Endodermal cell (in vitro differentiated cells): ENCODE results near the gene SULT1A1. TPM values are rescaled to one million over a fixed set of nuclear protein-coding genes. Genes with fewer than 3 reads are reported as not detected.

Experiments
- DNase-seq: peaks from one replicate; pipeline ENCODE4 v3.0.0-alpha.2; 2017
- H3K27ac ChIP-seq: 2 replicates; pipeline ENCODE4 v1.5.1; 2013; ENCODE audit warnings: mild to moderate bottlenecking, low read depth, low read length, moderate library complexity
- H3K27me3 ChIP-seq: 2 replicates; pipeline ENCODE4 v1.6.1; 2013; ENCODE audit warnings: mild to moderate bottlenecking, low read length, moderate library complexity; ENCODE audit not compliant: insufficient read depth, control insufficient read depth, poor library complexity, severe bottlenecking
- H3K36me3 ChIP-seq: 2 replicates; pipeline ENCODE4 v1.7.0; 2013; ENCODE audit warnings: mild to moderate bottlenecking, low read length, moderate library complexity; ENCODE audit not compliant: control insufficient read depth, insufficient read depth
- H3K4me1 ChIP-seq: one replicate; pipeline ENCODE4 v1.7.0; 2013; ENCODE audit warnings: low read length; ENCODE audit not compliant: control insufficient read depth, insufficient read depth
- H3K4me3 ChIP-seq: 2 replicates; pipeline ENCODE4 v1.5.1; 2013; ENCODE audit warnings: mild to moderate bottlenecking, low read length, moderate library complexity
- H3K9ac ChIP-seq: 2 replicates; pipeline ENCODE4 v1.6.1; 2013; ENCODE audit warnings: mild to moderate bottlenecking, low read length, moderate library complexity; ENCODE audit not compliant: poor library complexity, severe bottlenecking; ENCODE audit errors: extremely low read depth
- H3K9me3 ChIP-seq: 2 replicates; pipeline ENCODE4 v1.6.1; 2013; ENCODE audit warnings: mild to moderate bottlenecking, low read length, moderate library complexity; ENCODE audit not compliant: control insufficient read depth
- H3K27ac Mint-ChIP-seq: 2 replicates; pipeline ENCODE4 v1.8.0; 2020; ENCODE audit warnings: mixed read lengths
- H3K27me3 Mint-ChIP-seq: 2 replicates; pipeline ENCODE4 v1.8.0; 2021; ENCODE audit warnings: mild to moderate bottlenecking, mixed read lengths; ENCODE audit not compliant: insufficient read depth
- H3K36me3 Mint-ChIP-seq: 2 replicates; pipeline ENCODE4 v1.8.0; 2020; ENCODE audit warnings: low read depth, mixed read lengths
- H3K4me1 Mint-ChIP-seq: 2 replicates; pipeline ENCODE4 v1.8.0; 2020; ENCODE audit warnings: mixed read lengths
- H3K4me3 Mint-ChIP-seq: 2 replicates; pipeline ENCODE4 v1.8.0; 2020; ENCODE audit warnings: mild to moderate bottlenecking, moderate library complexity, mixed read lengths
- H3K9me3 Mint-ChIP-seq: 2 replicates; pipeline ENCODE4 v1.8.0; 2020; ENCODE audit warnings: mild to moderate bottlenecking, mixed read lengths
- WGBS, 2 experiments: methylation state at CpG; one replicate each; pipeline versions ENCODE4 v1.1.5 to v1.1.7; 2013; ENCODE audit warnings: missing lambda C conversion rate in 2 of 2, mixed read lengths in 1 of 2; ENCODE audit not compliant: insufficient coverage in 1 of 2, insufficient read length in 1 of 2; 5-methylcytosine and 5-hydroxymethylcytosine counted together
- total RNA-seq, 2 donors: library from RNA; stranded (reverse); fragmentation: NEBNext Ultra II Directional in 1 of 2; extraction: Animal tissue kit (Norgen Biotek cat#: 25700) in 1 of 2; gene quantifications; 2 replicates in 1 of 2; 3 replicates in 1 of 2; pipeline ENCODE4 v1.2.1, GENCODE V29; 2021
- TF ChIP-seq, protein P1 (sequence below): fragments of 200-600 bp; sonication (generic); conservative IDR thresholded peaks from 2 replicates; pipeline ENCODE4 v1.5.0; 2021; ENCODE audit warnings: antibody characterized with exemption, mild to moderate bottlenecking

SULT1A1 gene
- total RNA-seq, 2 donors from 2014 or later = 4.3 to 7.2 TPM

DNA sequence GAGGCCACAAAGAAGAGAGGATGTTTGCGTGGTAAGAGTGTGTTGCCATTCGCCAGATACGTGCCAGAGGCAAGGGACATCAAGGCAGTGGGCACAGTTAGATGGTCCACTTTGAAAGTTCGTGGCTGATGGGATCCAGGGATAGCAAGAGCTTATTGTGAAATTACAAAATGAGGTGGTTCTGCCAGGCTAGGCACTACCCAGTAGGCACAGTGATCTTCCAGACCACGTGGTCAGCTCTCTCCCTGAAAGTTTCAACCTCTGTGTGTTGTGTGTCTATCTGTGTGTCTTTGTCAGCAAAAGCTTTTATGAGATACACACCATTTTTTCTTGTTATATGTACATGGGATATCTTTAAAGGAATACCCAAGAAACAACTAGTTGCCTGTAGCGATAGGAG is 46.6 kb downstream of the SULT1A1 start:
- Histone ChIP-seq H3K27ac (no peak overlapping the region), H3K36me3 (peaks cover 9% of the 10 kb centered on the region), H3K4me1 (no peaks in the 10 kb centered on the region), H3K9me3 (peaks cover 9% of the 10 kb centered on the region), H3K27me3 (no peaks in the 10 kb centered on the region), H3K9ac (no peak overlapping the region), H3K4me3 (no peak overlapping the region)
- no peak overlapping the region for H3K4me3 Mint-ChIP-seq
- TF ChIP-seq, protein P1, sequence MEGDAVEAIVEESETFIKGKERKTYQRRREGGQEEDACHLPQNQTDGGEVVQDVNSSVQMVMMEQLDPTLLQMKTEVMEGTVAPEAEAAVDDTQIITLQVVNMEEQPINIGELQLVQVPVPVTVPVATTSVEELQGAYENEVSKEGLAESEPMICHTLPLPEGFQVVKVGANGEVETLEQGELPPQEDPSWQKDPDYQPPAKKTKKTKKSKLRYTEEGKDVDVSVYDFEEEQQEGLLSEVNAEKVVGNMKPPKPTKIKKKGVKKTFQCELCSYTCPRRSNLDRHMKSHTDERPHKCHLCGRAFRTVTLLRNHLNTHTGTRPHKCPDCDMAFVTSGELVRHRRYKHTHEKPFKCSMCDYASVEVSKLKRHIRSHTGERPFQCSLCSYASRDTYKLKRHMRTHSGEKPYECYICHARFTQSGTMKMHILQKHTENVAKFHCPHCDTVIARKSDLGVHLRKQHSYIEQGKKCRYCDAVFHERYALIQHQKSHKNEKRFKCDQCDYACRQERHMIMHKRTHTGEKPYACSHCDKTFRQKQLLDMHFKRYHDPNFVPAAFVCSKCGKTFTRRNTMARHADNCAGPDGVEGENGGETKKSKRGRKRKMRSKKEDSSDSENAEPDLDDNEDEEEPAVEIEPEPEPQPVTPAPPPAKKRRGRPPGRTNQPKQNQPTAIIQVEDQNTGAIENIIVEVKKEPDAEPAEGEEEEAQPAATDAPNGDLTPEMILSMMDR = no peak
- H3K36me3 Mint-ChIP-seq = peaks cover 41% of the 10 kb centered on the region
- no peak overlapping the region for H3K27ac Mint-ChIP-seq
- H3K27me3 Mint-ChIP-seq = no peaks in the 10 kb centered on the region
- peaks cover 6% of the 10 kb centered on the region for H3K4me1 Mint-ChIP-seq
- no peak for DNase-seq
- H3K9me3 Mint-ChIP-seq = peaks cover 23% of the 10 kb centered on the region
- 87 to 94% methylated on average over 5 to 6 of the region's 6 CpGs for WGBS, 2 experiments

GRCh38 chr16:28562199-28562598 is 47.6 kb downstream of the SULT1A1 start:
- Histone ChIP-seq H3K9ac (no peak overlapping the region), H3K9me3 (peaks cover 2% of the 10 kb centered on the region), H3K4me3 (no peak overlapping the region), H3K4me1 (no peaks in the 10 kb centered on the region), H3K27me3 (no peaks in the 10 kb centered on the region), H3K27ac (no peak overlapping the region), H3K36me3 (peaks cover 9% of the 10 kb centered on the region)
- Mint-ChIP-seq H3K4me1 (peaks cover 6% of the 10 kb centered on the region), H3K27ac (no peak overlapping the region), H3K4me3 (no peak overlapping the region), H3K36me3 (peaks cover 42% of the 10 kb centered on the region), H3K9me3 (peaks cover 16% of the 10 kb centered on the region), H3K27me3 (no peaks in the 10 kb centered on the region)
- no peak for DNase-seq
- TF ChIP-seq, protein P1 = no peak
- 92 to 97% methylated on average over 2 to 4 of the region's 4 CpGs for WGBS, 2 experiments

DNA sequence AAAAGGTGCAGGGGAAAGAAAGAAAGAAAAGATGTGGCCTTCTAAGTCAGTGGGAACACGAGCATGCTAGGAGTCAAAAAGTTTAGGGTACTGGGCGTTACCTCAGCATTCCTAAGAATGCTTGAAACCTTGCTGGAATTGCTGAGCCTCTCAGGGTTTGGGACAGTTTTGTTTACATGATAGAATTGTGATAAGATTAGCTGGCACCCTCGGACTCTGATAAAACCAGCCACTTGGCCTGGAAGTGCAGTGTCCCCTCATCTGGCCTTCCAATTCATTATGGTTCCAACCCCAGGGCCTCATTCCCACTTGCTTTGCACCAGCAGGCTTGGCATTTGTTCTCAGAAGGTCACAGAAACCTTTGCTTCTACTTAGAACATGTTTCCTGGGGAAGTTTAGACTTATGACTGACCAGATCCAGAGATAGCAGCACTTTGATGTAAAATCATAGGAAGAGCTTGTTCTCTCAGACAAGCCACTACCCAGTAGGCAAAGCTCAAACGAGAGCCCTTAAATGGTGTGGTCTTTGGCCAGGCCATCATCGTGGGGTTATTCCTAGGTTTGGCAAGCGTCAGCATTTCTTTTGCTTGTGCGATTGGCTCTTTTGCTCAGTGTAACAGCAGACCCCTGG is 48.2 kb downstream of the SULT1A1 start:
- H3K27ac Mint-ChIP-seq = peak overlapping the region; percentile 61
- H3K27me3 Mint-ChIP-seq = no peaks in the 10 kb centered on the region
- H3K4me3 Mint-ChIP-seq = no peak overlapping the region
- Histone ChIP-seq H3K36me3 (peaks cover 9% of the 10 kb centered on the region), H3K4me3 (no peak overlapping the region), H3K27ac (no peak overlapping the region), H3K4me1 (no peaks in the 10 kb centered on the region), H3K9me3 (no peaks in the 10 kb centered on the region), H3K9ac (no peak overlapping the region), H3K27me3 (no peaks in the 10 kb centered on the region)
- TF ChIP-seq, protein P1 = no peak
- WGBS, 2 experiments = 85 to 92% methylated on average over 7 of the region's 7 CpGs
- DNase-seq = no peak
- H3K36me3 Mint-ChIP-seq = peaks cover 39% of the 10 kb centered on the region
- H3K4me1 Mint-ChIP-seq = peaks cover 6% of the 10 kb centered on the region
- peaks cover 13% of the 10 kb centered on the region for H3K9me3 Mint-ChIP-seq
